Measurements from ENCODE around the gene ARHGAP24.

The ARHGAP24 gene

DNA sequence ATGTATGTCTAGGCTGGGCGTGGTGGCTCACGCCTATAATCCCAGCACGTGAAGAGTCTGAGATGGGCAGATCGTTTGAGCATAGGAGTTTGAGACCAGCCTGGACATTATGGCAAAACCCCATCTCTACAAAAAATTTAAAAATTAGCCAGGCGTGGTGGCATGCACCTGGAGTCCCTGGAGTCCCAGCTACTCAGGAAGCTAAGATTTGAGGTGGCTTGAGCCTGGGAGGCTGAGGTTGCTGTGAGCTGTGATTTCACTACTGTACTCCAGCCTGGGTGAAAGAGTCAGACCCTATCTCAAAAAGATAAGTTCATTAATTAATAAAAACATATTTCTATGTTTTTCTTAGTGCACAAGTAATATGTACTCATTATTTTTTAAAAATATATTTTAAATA is 238.1 kb downstream of the ARHGAP24 start:
- DNase-seq (ENCODE audit: low read depth, low spot score): no peak
- in situ Hi-C loops (cut with HindIII; ENCODE audit: low sequenced_read_pairs): no loop called here
- H3K4me3 ChIP-seq (ENCODE audit: low read depth, low read length): no peak overlapping the region
- TF ChIP-seq, protein P1, sequence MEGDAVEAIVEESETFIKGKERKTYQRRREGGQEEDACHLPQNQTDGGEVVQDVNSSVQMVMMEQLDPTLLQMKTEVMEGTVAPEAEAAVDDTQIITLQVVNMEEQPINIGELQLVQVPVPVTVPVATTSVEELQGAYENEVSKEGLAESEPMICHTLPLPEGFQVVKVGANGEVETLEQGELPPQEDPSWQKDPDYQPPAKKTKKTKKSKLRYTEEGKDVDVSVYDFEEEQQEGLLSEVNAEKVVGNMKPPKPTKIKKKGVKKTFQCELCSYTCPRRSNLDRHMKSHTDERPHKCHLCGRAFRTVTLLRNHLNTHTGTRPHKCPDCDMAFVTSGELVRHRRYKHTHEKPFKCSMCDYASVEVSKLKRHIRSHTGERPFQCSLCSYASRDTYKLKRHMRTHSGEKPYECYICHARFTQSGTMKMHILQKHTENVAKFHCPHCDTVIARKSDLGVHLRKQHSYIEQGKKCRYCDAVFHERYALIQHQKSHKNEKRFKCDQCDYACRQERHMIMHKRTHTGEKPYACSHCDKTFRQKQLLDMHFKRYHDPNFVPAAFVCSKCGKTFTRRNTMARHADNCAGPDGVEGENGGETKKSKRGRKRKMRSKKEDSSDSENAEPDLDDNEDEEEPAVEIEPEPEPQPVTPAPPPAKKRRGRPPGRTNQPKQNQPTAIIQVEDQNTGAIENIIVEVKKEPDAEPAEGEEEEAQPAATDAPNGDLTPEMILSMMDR (IDR thresholded peaks at IDR 0.05; ENCODE audit: low read depth, low read length): no peak

DNA sequence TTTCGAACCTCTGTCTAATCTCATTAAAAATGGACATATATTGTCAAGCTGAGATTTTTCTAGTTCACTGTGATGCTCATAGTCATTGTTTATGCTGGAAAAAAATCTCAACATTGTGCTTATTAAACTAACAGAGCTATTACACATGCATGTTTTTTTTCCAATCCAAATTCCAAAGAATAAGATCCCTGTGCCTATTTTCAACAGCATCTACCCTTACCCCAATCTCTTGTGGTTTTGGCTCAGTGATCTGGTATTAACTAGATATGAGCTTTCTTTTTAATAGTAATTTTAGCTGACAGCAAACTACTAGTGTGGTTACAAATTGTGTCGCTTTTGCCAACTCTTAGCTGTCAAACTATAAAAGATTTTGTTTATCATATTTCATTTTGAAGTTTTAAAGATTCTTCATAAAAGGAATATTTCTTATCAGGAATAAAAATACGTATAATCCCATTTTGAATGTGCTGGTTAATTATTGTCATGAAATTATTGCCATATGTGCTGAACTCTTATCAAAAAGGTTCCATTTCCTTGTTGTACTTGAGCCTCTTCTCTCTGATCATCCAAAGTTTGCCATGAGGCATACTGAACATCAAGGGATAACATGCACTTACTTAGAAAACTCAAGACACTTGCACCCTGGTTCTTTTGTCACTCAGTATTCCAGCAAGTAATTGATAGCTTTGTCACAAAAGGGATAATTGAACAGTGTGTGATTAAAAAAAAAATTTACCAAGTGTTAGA is 241.2 kb downstream of the ARHGAP24 start:
- in situ Hi-C loops (cut with HindIII; ENCODE audit: low sequenced_read_pairs): no loop called here
- DNase-seq (ENCODE audit: low read depth, low spot score): no peak
- no peak overlapping the region for H3K4me3 ChIP-seq (ENCODE audit: low read depth, low read length)
- TF ChIP-seq, protein P1 (IDR thresholded peaks at IDR 0.05; ENCODE audit: low read depth, low read length): no peak

DNA sequence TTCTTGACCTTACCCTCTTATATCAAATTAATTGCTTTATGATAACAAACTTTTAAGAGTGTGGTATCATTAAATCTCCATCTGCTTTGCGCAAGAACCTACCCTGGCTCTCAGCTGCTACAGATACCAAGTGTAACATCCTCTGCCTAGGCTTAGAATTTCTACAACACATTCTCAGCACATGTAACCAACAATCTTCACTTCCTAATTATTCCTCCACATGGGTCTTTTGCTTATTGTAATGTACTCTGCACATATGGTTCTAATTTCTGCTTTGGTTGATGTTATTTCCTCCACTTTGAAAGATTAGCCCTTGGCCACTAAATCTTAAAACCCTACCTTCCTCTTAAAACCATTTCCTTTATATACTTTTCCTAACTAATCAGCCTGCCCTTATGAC is 242.4 kb downstream of the ARHGAP24 start:
- TF ChIP-seq, protein P1 (IDR thresholded peaks at IDR 0.05; ENCODE audit: low read depth, low read length): no peak
- in situ Hi-C loops (cut with HindIII; ENCODE audit: low sequenced_read_pairs): no loop called here
- peak; percentile 29 for DNase-seq (ENCODE audit: low read depth, low spot score)
- H3K4me3 ChIP-seq (ENCODE audit: low read depth, low read length): no peak overlapping the region

DNA sequence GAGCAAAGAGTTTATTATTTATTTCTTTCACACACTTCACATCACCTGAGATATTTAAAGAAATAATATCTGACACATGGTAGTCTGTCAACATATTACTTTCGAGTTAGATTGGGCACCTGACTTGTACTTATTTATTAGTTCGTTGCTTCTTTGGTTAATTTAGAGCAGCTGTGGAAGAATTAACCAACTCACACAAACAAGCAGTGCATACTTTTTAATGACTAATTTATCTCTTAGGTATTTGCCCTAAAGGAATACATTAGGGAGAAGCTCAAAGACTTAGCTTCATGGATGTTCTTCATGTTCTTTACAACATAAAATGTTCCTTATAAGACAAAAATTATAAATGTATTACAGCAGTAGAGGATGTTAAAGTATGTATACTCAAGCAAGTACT is 242.9 kb downstream of the ARHGAP24 start:
- DNase-seq (ENCODE audit: low read depth, low spot score): no peak
- TF ChIP-seq, protein P1 (IDR thresholded peaks at IDR 0.05; ENCODE audit: low read depth, low read length): no peak
- in situ Hi-C loops (cut with HindIII; ENCODE audit: low sequenced_read_pairs): no loop called here
- H3K4me3 ChIP-seq (ENCODE audit: low read depth, low read length): no peak overlapping the region

DNA sequence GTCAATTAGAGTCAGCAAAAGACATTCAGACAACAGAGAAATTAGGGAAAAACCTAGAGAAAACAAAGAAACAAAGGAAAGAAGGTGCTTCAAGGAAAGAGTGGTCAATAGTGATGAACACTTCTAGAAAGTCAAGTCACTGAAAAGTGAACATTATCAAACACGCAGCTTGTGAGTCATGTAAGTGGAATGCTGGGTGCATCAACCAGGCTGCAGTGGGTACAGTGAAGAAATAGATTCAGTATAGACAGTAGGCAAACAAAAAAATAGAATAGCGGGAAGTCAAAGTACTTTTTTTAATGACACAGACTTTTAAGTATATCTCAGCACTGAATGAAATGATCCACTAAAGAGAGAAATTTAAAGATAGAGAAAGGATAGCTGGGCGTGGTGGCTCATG is 245.8 kb downstream of the ARHGAP24 start:
- TF ChIP-seq, protein P1 (IDR thresholded peaks at IDR 0.05; ENCODE audit: low read depth, low read length): no peak
- DNase-seq (ENCODE audit: low read depth, low spot score): peak; percentile 47
- in situ Hi-C loops (cut with HindIII; ENCODE audit: low sequenced_read_pairs): no loop called here
- no peak overlapping the region for H3K4me3 ChIP-seq (ENCODE audit: low read depth, low read length)

DNA sequence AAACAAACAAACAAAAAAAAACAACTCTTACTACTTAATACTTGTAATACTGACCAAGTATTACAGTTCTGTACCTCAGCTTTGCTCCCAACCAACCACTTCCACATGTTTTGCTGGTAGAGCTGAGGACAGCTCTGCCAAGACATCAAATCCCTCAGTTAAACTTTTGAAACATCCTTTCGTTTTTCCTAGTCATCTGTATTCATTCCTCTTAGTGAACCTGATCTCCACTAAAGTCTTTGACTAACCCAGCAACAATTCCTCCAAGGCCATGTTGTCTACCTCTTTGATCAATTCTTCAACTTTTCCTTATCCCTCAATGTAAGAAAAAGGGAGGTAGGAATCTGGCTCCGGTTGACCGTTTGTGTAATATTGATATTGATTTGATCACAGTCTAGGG is 247.5 kb downstream of the ARHGAP24 start:
- H3K4me3 ChIP-seq (ENCODE audit: low read depth, low read length): no peak overlapping the region
- DNase-seq (ENCODE audit: low read depth, low spot score): no peak
- TF ChIP-seq, protein P1 (IDR thresholded peaks at IDR 0.05; ENCODE audit: low read depth, low read length): no peak
- in situ Hi-C loops (cut with HindIII; ENCODE audit: low sequenced_read_pairs): no loop called here

All from astrocyte of the spinal cord (primary cell).